ENCODE measurements around the gene SLC4A3. TPM values are rescaled to one million over a fixed set of nuclear protein-coding genes. Genes with fewer than 3 reads are reported as not detected.
A peak's percentile ranks its signal among the peaks of the same experiment; 100 is the strongest.

Gene SLC4A3
- total and polyA plus RNA-seq, 2 of the 8 experiments (the other 6 are each of a cell fraction or from before 2014, with no cell fraction given), result 4.8 to 7.4 TPM

DNA sequence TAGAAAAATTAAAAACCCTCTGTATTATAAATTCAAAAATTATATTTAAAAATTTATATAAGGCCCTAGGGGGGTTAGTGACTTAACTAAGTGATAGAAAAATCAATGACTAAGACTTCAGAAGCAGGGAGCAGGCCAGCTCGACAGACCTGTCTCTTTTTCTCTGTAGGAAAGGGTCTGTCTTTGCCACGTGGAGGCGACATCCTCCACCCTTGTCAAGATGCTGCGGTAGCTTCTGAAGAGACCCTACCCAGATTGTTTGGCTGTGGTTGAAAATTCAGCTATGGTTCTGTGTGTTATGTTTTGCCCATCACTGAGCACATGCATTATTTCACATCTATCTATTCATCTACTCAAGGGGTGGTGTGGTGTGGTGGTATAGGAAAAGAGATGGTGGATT lies 8.2 kb upstream of the SLC4A3 start:
- no peaks in the 10 kb centered on the region for H3K79me1 ChIP-seq (ENCODE audit: low read depth, low read length)
- H3K23me2 ChIP-seq (ENCODE audit: low read depth, low read length), result no peaks in the 10 kb centered on the region
- 54% methylated on average over 4 of the region's 4 CpGs; no CpG with 5 or more reads in 1 of the 2 experiments for WGBS, 2 experiments (ENCODE audit: extremely low coverage in 1 of 2, insufficient coverage in 1 of 2, insufficient read length in 1 of 2, insufficient replicate concordance in 2 of 2, low coverage in 1 of 2, low lambda C conversion rate in 2 of 2, missing lambda C conversion rate in 1 of 2)

More for the DNA sequence above, 8.2 kb upstream of the SLC4A3 start:
- Histone ChIP-seq H4K5ac (ENCODE audit: insufficient read length, low read depth, low read length) (no peak overlapping the region), H2BK20ac (ENCODE audit: low read length) (no peak overlapping the region), H3K4ac (replicated peaks; ENCODE audit: insufficient read length, low read depth, low read length) (no peak overlapping the region), H3K18ac (ENCODE audit: extremely low read depth, low read length) (no peak overlapping the region), H2BK5ac (ENCODE audit: low read depth, low read length) (no peak overlapping the region), H3K14ac (ENCODE audit: insufficient read length) (no peak overlapping the region), H4K20me1 (replicated peaks in 1 of 2; ENCODE audit: control insufficient read depth in 1 of 2, insufficient read depth in 2 of 2, low read length in 2 of 2) (no peaks in the 10 kb centered on the region), H3K23ac (ENCODE audit: insufficient read length) (no peak overlapping the region), H2BK120ac (replicated peaks; ENCODE audit: low read depth, low read length) (no peak overlapping the region), H3K4me3 (ENCODE audit: extremely low read depth in 1 of 4, insufficient read depth in 2 of 4, low read depth in 3 of 4, low read length in 4 of 4) (no peak overlapping the region), H3K36me3 (ENCODE audit: control insufficient read depth in 2 of 4, insufficient read depth in 4 of 4, low read length in 3 of 4) (peaks cover 0 to 4% (median 0%) of the 10 kb centered on the region in 4 experiments; a peak in 3 of 8 replicates), H3K27ac (ENCODE audit: low read depth, low read length) (no peak overlapping the region), H2AFZ (ENCODE audit: low read length) (no peak overlapping the region), H2BK12ac (ENCODE audit: low read depth, low read length) (no peak overlapping the region), H3K4me1 (replicated peaks in 1 of 4; ENCODE audit: control insufficient read depth in 3 of 4, insufficient read depth in 4 of 4, low read length in 3 of 4) (no peaks in the 10 kb centered on the region), H3K4me2 (ENCODE audit: insufficient read depth in 1 of 2, low read depth in 2 of 2, low read length in 2 of 2) (no peak overlapping the region), H2BK15ac (ENCODE audit: low read length) (no peak overlapping the region), H3K56ac (replicated peaks; ENCODE audit: insufficient read length, low read depth, low read length) (no peak overlapping the region), H3K9me3 (ENCODE audit: insufficient read depth in 2 of 2, low read depth in 1 of 2, low read length in 1 of 2) (no peaks in the 10 kb centered on the region), H2AK5ac (ENCODE audit: low read depth, low read length) (no peak overlapping the region), H3K79me2 (ENCODE audit: control insufficient read depth in 1 of 2, insufficient read depth in 2 of 2, low read length in 2 of 2) (no peaks in the 10 kb centered on the region), H3K27me3 (replicated peaks in 1 of 4; ENCODE audit: control insufficient read depth in 3 of 4, extremely low read depth in 1 of 4, insufficient read depth in 3 of 4, low read length in 3 of 4) (no peaks in the 10 kb centered on the region), H4K91ac (replicated peaks; ENCODE audit: insufficient read length, low read length) (no peak overlapping the region), H4K8ac (ENCODE audit: extremely low read depth, insufficient read depth, low read length) (no peak overlapping the region), H3K9ac (replicated peaks in 1 of 4; ENCODE audit: extremely low read depth in 1 of 4, low read depth in 3 of 4, low read length in 3 of 4) (no peak overlapping the region)
- FAIRE-seq (peak; percentile 48), DNase-seq (ENCODE audit: low read depth in 1 of 2, low spot score in 2 of 2) (no peak)
- CTCF ChIA-PET (ENCODE audit: partially characterized antibody), result interaction anchor here (0.6 to 18.7 kb wide), 26 partner anchors 8 to 459 kb away, joined by 3 to 356 read pairs (median 4); partner anchors contain the start of genes ASIC4, CHPF, NHEJ1 and SLC4A3
- TF ChIP-seq, protein P1, sequence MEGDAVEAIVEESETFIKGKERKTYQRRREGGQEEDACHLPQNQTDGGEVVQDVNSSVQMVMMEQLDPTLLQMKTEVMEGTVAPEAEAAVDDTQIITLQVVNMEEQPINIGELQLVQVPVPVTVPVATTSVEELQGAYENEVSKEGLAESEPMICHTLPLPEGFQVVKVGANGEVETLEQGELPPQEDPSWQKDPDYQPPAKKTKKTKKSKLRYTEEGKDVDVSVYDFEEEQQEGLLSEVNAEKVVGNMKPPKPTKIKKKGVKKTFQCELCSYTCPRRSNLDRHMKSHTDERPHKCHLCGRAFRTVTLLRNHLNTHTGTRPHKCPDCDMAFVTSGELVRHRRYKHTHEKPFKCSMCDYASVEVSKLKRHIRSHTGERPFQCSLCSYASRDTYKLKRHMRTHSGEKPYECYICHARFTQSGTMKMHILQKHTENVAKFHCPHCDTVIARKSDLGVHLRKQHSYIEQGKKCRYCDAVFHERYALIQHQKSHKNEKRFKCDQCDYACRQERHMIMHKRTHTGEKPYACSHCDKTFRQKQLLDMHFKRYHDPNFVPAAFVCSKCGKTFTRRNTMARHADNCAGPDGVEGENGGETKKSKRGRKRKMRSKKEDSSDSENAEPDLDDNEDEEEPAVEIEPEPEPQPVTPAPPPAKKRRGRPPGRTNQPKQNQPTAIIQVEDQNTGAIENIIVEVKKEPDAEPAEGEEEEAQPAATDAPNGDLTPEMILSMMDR (IDR thresholded peaks at IDR 0.05; ENCODE audit: control extremely low read depth in 1 of 3, insufficient read depth in 1 of 3, low read depth in 1 of 3, low read length in 3 of 3), result peak; percentile 58 to 80 (median 63)
- TF ChIP-seq, protein P2, sequence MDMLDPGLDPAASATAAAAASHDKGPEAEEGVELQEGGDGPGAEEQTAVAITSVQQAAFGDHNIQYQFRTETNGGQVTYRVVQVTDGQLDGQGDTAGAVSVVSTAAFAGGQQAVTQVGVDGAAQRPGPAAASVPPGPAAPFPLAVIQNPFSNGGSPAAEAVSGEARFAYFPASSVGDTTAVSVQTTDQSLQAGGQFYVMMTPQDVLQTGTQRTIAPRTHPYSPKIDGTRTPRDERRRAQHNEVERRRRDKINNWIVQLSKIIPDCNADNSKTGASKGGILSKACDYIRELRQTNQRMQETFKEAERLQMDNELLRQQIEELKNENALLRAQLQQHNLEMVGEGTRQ (IDR thresholded peaks at IDR 0.05; ENCODE audit: low read length), result no peak
- TF ChIP-seq CBX8 (IDR thresholded peaks at IDR 0.05; ENCODE audit: borderline replicate concordance, low read depth, low read length) (no peak), RAD21 (IDR thresholded peaks at IDR 0.05 in 1 of 2, conservative IDR thresholded peaks at IDR 0.05 in 1 of 2; ENCODE audit: low read depth in 2 of 2, low read length in 2 of 2) (peak; percentile 75 to 84), POLR2A (IDR thresholded peaks at IDR 0.05; ENCODE audit: control extremely low read depth in 1 of 2, low read depth in 2 of 2, low read length in 2 of 2) (no peak), GABPA (IDR thresholded peaks at IDR 0.05; ENCODE audit: borderline replicate concordance, insufficient read depth, low read length) (no peak)
- POLR2A ChIA-PET (ENCODE audit: partially characterized antibody), result interaction anchor here (1.1 to 1.6 kb wide), 2 partner anchors 21 to 66 kb away, joined by 3 to 5 read pairs; partner anchors contain the start of gene STK11IP
